CD8-positive, alpha-beta memory T cell (primary cell): ENCODE results near the gene ATG16L2. TPM values are rescaled to one million over a fixed set of nuclear protein-coding genes. Genes with fewer than 3 reads are reported as not detected.
"Not testable (repeated sequence)": the region's sequence is repeated elsewhere in the genome, so short reads cannot be mapped to it uniquely, and the experiment has no call there.

Experiments
- CTCF ChIA-PET: fragments of 350-600 bp; sonication (Branson Sonifier 250); formaldehyde crosslinking; loops from one replicate; lab custom pipeline; 2021; ENCODE audit warnings: antibody characterized with exemption; lab: Charles Lee
- POLR2A ChIA-PET: fragments of 350-600 bp; sonication (Branson Sonifier 250); formaldehyde crosslinking; loops from one replicate; lab custom pipeline; 2021; ENCODE audit warnings: antibody characterized with exemption; lab: Charles Lee
- DNase-seq, 5 donors: peaks; one replicate each; pipeline versions ENCODE4 v3.0.0 to v3.0.0-alpha.2; 2020 to 2022; ENCODE audit warnings: mixed read lengths in 1 of 5
- H3K27ac ChIP-seq: one replicate; pipeline ENCODE4 v1.7.0; 2013; ENCODE audit warnings: low read depth, mild to moderate bottlenecking, low read length, moderate library complexity
- H3K27me3 ChIP-seq: 2 replicates; pipeline ENCODE4 v1.7.0; 2013; ENCODE audit warnings: low read length, mild to moderate bottlenecking; ENCODE audit not compliant: insufficient read depth, poor library complexity, severe bottlenecking
- H3K36me3 ChIP-seq: 2 replicates; pipeline ENCODE4 v1.7.0; 2013; ENCODE audit warnings: mild to moderate bottlenecking, low read length, moderate library complexity; ENCODE audit not compliant: insufficient read depth
- H3K4me1 ChIP-seq: 2 replicates; pipeline ENCODE4 v1.7.0; 2013; ENCODE audit warnings: mild to moderate bottlenecking, low read length, moderate library complexity; ENCODE audit not compliant: insufficient read depth
- H3K4me3 ChIP-seq: 2 replicates; pipeline ENCODE4 v1.7.0; 2013; ENCODE audit warnings: mild to moderate bottlenecking, low read length
- H3K9me3 ChIP-seq: 2 replicates; pipeline ENCODE4 v1.7.0; 2013; ENCODE audit warnings: mild to moderate bottlenecking, low read length
- H3K27ac Mint-ChIP-seq, 8 donors: one replicate each; pipeline ENCODE4 v1.8.0; 2020 to 2021; ENCODE audit warnings: mixed read lengths in 8 of 8, mild to moderate bottlenecking in 6 of 8, inconsistent platforms in 3 of 8, moderate library complexity in 3 of 8
- H3K27me3 Mint-ChIP-seq, 2 donors: one replicate each; pipeline ENCODE4 v1.8.0; 2020 to 2021; ENCODE audit warnings: mixed read lengths in 2 of 2, mild to moderate bottlenecking in 1 of 2, moderate library complexity in 1 of 2
- H3K36me3 Mint-ChIP-seq, 3 donors: one replicate each; pipeline ENCODE4 v1.8.0; 2020 to 2021; ENCODE audit warnings: mixed read lengths in 3 of 3, inconsistent platforms in 1 of 3, mild to moderate bottlenecking in 1 of 3
- H3K4me1 Mint-ChIP-seq, 3 donors: one replicate each; pipeline ENCODE4 v1.8.0; 2020 to 2021; ENCODE audit warnings: mixed read lengths in 3 of 3, inconsistent platforms in 1 of 3, mild to moderate bottlenecking in 1 of 3
- H3K4me3 Mint-ChIP-seq, 7 donors: one replicate each; pipeline ENCODE4 v1.8.0; 2020 to 2021; ENCODE audit warnings: mixed read lengths in 7 of 7, mild to moderate bottlenecking in 6 of 7, moderate library complexity in 4 of 7, inconsistent platforms in 2 of 7
- H3K9me3 Mint-ChIP-seq, 5 donors: one replicate each; pipeline ENCODE4 v1.8.0; 2020 to 2022; ENCODE audit warnings: mixed read lengths in 5 of 5, mild to moderate bottlenecking in 3 of 5, moderate library complexity in 2 of 5, inconsistent platforms in 1 of 5
- polyA plus RNA-seq: library from polyadenylated mRNA; unstranded; fragments of 300-500 nt; fragmentation: Illumina TruSeq; gene quantifications from one replicate; pipeline ENCODE4 v1.2.3, GENCODE V29; 2021
- total RNA-seq, 2 experiments: library from RNA; stranded (reverse); gene quantifications; one replicate each; pipeline ENCODE4 v1.2.3, GENCODE V29; 2021

ATG16L2 gene
- total and polyA plus RNA-seq, 3 experiments from 2014 or later, result 18.8 to 53.2 (median 50.3) TPM

DNA sequence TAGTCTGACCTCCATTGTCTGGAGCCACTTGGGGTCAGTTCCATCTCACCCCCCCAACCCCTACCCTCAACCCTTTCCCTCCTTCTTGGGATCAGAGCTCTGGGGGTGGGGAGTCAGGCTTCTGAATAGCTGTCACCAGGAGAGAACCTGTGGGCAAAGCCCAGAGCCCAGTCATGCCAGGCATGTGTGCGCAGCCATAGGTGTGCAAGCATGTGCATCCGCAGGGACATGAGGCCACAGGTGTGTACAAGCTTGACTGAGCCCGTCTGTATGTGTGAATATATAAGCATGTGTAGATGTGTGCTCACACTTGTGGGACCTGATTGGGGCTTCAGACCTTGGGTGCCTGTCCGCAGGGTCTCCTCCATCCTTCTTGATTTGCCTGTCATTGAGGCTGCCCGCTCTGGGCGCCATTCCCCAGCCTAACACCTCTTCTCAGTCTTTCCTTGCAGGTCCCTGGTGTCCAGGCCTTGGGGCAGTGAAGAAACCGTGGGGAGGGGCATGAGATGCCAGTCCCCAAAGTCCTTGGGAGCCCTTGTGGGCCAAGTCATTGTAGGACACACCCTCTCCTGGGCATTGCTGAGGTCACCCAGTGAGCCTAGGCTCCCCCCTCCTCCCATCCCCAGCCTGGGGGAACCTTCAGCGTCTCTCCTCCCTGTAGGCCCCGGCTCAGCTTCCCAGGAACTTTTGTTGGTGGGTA lies 9.0 kb downstream of the ATG16L2 start:
- ChIA-PET POLR2A (interaction anchor here (1.2 kb wide), 1 partner anchor 13 kb away, joined by 3 read pairs; no protein-coding TSS in a partner anchor), CTCF (interaction anchor here (0.6 to 1.7 kb wide), 7 partner anchors 8 to 354 kb away, joined by 3 to 6 read pairs (median 5); partner anchors contain the start of gene FCHSD2)
- no peak overlapping the region for H3K4me3 ChIP-seq
- H3K27ac ChIP-seq, result no peak overlapping the region
- no peaks in the 10 kb centered on the region for H3K4me1 ChIP-seq
- peaks cover 24% of the 10 kb centered on the region for H3K36me3 ChIP-seq
- no peaks in the 10 kb centered on the region for H3K9me3 ChIP-seq
- peaks cover 11 to 49% (median 17%) of the 10 kb centered on the region in 3 donors for H3K4me1 Mint-ChIP-seq
- H3K27me3 Mint-ChIP-seq, result peaks cover 0 to 2% of the 10 kb centered on the region in 2 donors
- no peaks in the 10 kb centered on the region for H3K9me3 Mint-ChIP-seq
- H3K4me3 Mint-ChIP-seq, result peak overlapping the region in 3 of 7 donors; percentile 50 to 73 (median 58)
- H3K36me3 Mint-ChIP-seq, result peaks cover 4 to 67% (median 10%) of the 10 kb centered on the region in 3 donors
- H3K27me3 ChIP-seq, result no peaks in the 10 kb centered on the region
- DNase-seq, result no peak
- H3K27ac Mint-ChIP-seq, result peak overlapping the region in 6 of 8 donors; percentile 24 to 95 (median 87)

DNA sequence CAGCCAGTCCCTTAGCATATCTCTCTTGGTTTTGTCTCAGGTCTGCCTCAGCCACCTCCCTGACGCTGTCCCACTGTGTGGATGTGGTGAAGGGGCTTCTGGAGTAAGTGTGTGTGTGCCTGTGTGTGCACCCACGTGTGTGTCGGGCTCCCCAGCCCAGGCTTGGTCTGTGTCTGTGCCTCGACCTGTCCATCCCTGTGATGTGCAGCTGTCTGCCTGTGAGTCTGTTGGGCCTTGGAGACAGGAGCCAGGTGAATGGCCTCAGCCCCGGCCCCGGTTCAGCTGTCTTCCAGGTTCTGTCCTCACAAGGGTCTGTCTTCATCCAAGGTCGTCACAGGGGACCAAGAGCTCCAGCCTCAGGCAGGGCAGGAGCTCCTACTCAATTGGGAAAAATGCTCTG lies 9.8 kb downstream of the ATG16L2 start:
- H3K27ac Mint-ChIP-seq, result peak overlapping the region in 5 of 8 donors; percentile 73 to 95 (median 89)
- no peak for DNase-seq
- Histone ChIP-seq H3K27me3 (no peaks in the 10 kb centered on the region), H3K4me1 (no peaks in the 10 kb centered on the region), H3K36me3 (peaks cover 16% of the 10 kb centered on the region), H3K4me3 (no peak overlapping the region), H3K27ac (no peak overlapping the region), H3K9me3 (no peaks in the 10 kb centered on the region)
- ChIA-PET CTCF (interaction anchor here (1.0 kb wide), 1 partner anchor 8 kb away, joined by 4 read pairs; no protein-coding TSS in a partner anchor), POLR2A (interaction anchor here (1.2 kb wide), 1 partner anchor 12 kb away, joined by 3 read pairs; no protein-coding TSS in a partner anchor)
- H3K27me3 Mint-ChIP-seq, result no peaks in the 10 kb centered on the region
- peaks cover 4 to 67% (median 8%) of the 10 kb centered on the region in 3 donors for H3K36me3 Mint-ChIP-seq
- no peaks in the 10 kb centered on the region for H3K9me3 Mint-ChIP-seq
- H3K4me1 Mint-ChIP-seq, result peaks cover 7 to 51% (median 10%) of the 10 kb centered on the region in 3 donors
- peak overlapping the region in 2 of 7 donors; percentile 58 to 73 for H3K4me3 Mint-ChIP-seq

DNA sequence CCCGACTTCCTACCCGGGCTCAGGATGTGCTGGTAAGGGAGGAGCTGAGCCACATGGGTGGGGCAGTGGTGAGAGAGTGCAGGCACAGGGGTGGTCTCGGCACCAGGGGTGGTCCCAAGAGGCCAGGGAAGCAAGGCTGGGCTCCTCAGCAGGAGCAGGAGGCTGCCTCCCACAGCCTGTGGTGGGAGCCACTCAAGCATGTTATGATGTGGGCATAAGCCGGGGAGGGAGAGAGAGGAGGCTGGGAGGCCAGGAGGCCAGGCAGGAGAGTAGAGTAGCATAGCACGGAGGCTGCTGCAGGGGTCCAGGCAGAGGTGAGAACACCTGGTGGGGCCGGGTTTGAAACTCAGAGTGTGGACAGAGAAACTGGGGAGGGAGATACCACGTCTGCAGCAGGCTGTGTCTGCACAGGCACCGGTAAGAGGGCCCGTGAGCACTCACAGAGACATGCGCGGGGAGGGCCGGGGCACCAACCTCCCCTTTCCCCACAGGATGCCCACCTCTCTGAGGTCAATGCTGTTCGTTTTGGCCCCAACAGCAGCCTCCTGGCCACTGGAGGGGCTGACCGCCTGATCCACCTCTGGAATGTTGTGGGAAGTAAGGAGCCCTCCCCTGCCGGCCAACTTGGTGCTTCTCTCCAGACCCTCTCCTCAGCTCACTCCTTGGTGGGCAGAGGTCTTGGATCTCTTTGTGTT lies 10.7 kb downstream of the ATG16L2 start:
- peaks cover 4 to 70% (median 7%) of the 10 kb centered on the region in 3 donors for H3K36me3 Mint-ChIP-seq
- DNase-seq, result no peak
- peak overlapping the region in 1 of 7 donors; percentile 51 for H3K4me3 Mint-ChIP-seq
- H3K27ac ChIP-seq, result no peak overlapping the region
- no peaks in the 10 kb centered on the region for H3K9me3 Mint-ChIP-seq
- no peaks in the 10 kb centered on the region for H3K9me3 ChIP-seq
- peaks cover 5 to 46% (median 5%) of the 10 kb centered on the region in 3 donors for H3K4me1 Mint-ChIP-seq
- CTCF ChIA-PET, result interaction anchor here (1.0 kb wide), 1 partner anchor 9 kb away, joined by 4 read pairs; no protein-coding TSS in a partner anchor
- POLR2A ChIA-PET, result no interaction called here
- no peaks in the 10 kb centered on the region for H3K27me3 Mint-ChIP-seq
- H3K36me3 ChIP-seq, result peaks cover 14% of the 10 kb centered on the region
- peak overlapping the region; percentile 34 to 89 (median 80) for H3K27ac Mint-ChIP-seq
- no peak overlapping the region for H3K4me3 ChIP-seq
- no peaks in the 10 kb centered on the region for H3K27me3 ChIP-seq
- no peaks in the 10 kb centered on the region for H3K4me1 ChIP-seq

DNA sequence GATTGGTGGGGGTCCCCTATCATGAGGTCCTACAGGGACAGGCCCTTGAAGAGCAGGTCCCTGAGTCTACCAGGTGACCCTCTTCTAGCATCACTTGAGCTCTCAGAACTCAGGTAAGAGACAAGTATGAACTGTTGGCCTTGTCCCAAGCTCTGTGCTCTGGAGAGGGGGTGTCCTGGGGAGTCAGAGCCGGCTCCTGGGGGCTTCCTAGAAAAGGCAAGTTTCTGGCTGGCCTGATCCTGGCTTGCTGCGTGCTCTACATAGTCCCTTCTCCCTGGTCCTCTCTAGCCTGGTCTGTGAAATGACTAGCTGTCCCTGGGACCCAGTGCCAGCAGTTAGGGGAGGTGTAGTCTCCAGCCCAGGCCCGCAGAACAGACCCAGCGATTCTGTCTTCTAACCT lies 11.4 kb downstream of the ATG16L2 start:
- H3K27me3 ChIP-seq, result no peaks in the 10 kb centered on the region
- H3K4me1 ChIP-seq, result no peaks in the 10 kb centered on the region
- no peaks in the 10 kb centered on the region for H3K27me3 Mint-ChIP-seq
- H3K9me3 Mint-ChIP-seq, result no peaks in the 10 kb centered on the region
- H3K9me3 ChIP-seq, result no peaks in the 10 kb centered on the region
- H3K36me3 ChIP-seq, result peaks cover 10% of the 10 kb centered on the region
- CTCF ChIA-PET, result no interaction called here
- H3K36me3 Mint-ChIP-seq, result peaks cover 0 to 68% (median 3%) of the 10 kb centered on the region in 3 donors
- H3K27ac Mint-ChIP-seq, result peak overlapping the region in 7 of 8 donors; percentile 34 to 89 (median 83)
- H3K4me3 Mint-ChIP-seq, result peak overlapping the region in 1 of 7 donors; percentile 51
- POLR2A ChIA-PET, result no interaction called here
- H3K27ac ChIP-seq, result no peak overlapping the region
- DNase-seq, result no peak
- peaks cover 0 to 39% (median 5%) of the 10 kb centered on the region in 3 donors for H3K4me1 Mint-ChIP-seq
- H3K4me3 ChIP-seq, result no peak overlapping the region

DNA sequence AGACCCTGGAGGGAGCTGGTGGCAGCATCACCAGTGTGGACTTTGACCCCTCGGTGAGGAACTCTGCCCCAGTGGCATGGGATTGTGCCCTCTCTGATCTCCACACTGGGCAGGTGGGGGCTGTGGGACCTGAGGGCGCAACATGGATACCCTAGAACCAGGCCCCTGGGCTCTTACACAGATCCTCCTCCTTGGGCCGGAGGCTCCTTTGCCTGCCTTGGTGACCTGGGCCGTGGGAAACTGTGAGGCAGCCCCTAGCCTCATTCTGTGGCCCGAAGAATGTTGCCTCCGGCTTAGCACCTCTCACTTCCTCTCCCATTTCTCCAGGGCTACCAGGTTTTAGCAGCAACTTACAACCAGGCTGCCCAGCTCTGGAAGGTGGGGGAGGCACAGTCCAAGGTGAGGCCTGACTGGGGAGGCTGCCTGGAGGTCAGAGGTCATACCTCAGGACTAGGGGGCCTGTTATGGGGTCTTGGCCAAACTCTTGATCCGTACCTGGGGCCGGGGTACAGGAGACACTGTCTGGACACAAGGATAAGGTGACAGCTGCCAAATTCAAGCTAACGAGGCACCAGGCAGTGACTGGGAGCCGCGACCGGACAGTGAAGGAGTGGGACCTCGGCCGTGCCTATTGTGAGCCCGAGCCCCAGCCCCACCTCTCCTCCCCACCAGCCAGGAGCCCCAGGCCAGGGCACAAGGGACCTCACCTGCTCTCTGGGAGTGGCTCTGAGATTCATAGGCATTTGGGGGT lies 12.2 kb downstream of the ATG16L2 start:
- CTCF ChIA-PET, result interaction anchor here (1.1 kb wide), 1 partner anchor 101 kb away, joined by 3 read pairs; no protein-coding TSS in a partner anchor
- H3K36me3 ChIP-seq, result peaks cover 7% of the 10 kb centered on the region
- H3K4me1 Mint-ChIP-seq, result peaks cover under 1 to 33% (median 5%) of the 10 kb centered on the region in 3 donors

DNA sequence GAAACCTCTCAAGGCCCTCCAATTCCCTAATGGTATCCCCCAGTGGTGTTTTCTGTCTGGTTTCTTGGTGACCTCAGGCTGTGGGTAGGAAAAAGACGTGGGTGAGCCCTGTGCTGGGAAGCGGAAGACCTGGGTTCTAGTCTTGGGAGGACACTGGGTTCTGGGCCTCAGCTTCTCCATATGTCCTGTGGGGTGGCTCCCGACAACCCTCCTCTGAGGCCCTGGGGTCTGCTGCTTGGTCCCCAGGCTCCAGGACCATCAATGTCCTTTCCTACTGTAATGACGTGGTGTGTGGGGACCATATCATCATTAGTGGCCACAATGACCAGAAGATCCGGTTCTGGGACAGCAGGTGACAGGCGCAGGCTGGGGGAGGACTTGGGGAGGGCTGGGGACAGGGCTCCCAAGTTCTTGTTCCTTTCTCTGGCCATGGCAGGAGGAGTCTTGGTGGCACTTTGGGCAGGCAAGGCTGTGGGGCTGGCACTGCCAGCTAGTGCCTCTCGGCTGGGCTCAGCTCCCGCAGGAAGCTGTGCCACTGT lies 12.8 kb downstream of the ATG16L2 start:
- CTCF ChIA-PET, result interaction anchor here (1.1 to 1.7 kb wide), 5 partner anchors 8 to 102 kb away, joined by 3 to 7 read pairs (median 4); no protein-coding TSS in a partner anchor

More for the DNA sequence above, 12.2 kb downstream of the ATG16L2 start:
- peak overlapping the region in 4 of 8 donors; percentile 60 to 92 (median 84) for H3K27ac Mint-ChIP-seq
- Histone ChIP-seq H3K4me1 (peaks cover 2% of the 10 kb centered on the region), H3K27me3 (no peaks in the 10 kb centered on the region), H3K4me3 (no peak overlapping the region), H3K9me3 (no peaks in the 10 kb centered on the region), H3K27ac (no peak overlapping the region)
- peak overlapping the region in 1 of 7 donors; percentile 16 for H3K4me3 Mint-ChIP-seq
- no peak for DNase-seq
- no peaks in the 10 kb centered on the region for H3K27me3 Mint-ChIP-seq
- peaks cover 0 to 2% (median 0%) of the 10 kb centered on the region in 5 donors for H3K9me3 Mint-ChIP-seq
- POLR2A ChIA-PET, result no interaction called here
- peaks cover 0 to 62% (median 3%) of the 10 kb centered on the region in 3 donors for H3K36me3 Mint-ChIP-seq

DNA sequence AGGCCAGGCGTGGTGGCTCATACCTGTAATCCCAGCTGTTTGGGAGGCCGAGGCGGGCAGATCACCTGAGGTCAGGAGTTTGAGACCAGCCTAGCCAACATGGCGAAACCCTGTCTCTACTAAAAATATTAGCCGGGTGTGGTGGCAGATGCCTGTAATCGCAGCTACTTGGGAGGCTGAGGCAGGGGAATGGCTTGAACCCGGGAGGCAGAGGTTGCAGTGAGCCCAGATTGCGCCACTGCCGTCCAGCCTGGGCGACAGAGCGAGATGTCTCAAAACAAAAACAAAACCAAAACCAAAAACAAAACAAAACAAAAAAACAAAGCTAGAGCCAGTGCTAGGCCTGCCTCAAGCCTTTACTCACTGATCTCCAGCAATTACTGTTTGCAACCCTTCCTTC lies 13.4 kb downstream of the ATG16L2 start:
- not testable (repeated sequence) for H3K27me3 ChIP-seq, H3K27ac ChIP-seq, DNase-seq, H3K4me3 ChIP-seq, H3K4me1 ChIP-seq, H3K9me3 ChIP-seq, H3K9me3 Mint-ChIP-seq, H3K36me3 ChIP-seq, H3K27me3 Mint-ChIP-seq
- Mint-ChIP-seq H3K4me3 (peak overlapping the region in 4 of 7 donors; percentile 23 to 57 (median 38)), H3K27ac (peak overlapping the region; percentile 79 to 94 (median 87)), H3K4me1 (peaks cover 4 to 38% (median 7%) of the 10 kb centered on the region in 3 donors), H3K36me3 (peaks cover 0 to 62% (median 3%) of the 10 kb centered on the region in 3 donors)
- ChIA-PET CTCF (interaction anchor here (1.1 to 1.7 kb wide), 6 partner anchors 9 to 350 kb away, joined by 3 to 7 read pairs (median 4); no protein-coding TSS in a partner anchor), POLR2A (interaction anchor here (0.6 kb wide), 1 partner anchor 15 kb away, joined by 3 read pairs; no protein-coding TSS in a partner anchor)

More for the DNA sequence above, 12.8 kb downstream of the ATG16L2 start:
- Histone ChIP-seq H3K27me3 (no peaks in the 10 kb centered on the region), H3K36me3 (peaks cover 7% of the 10 kb centered on the region), H3K9me3 (no peaks in the 10 kb centered on the region), H3K4me3 (no peak overlapping the region), H3K4me1 (peaks cover 6% of the 10 kb centered on the region), H3K27ac (no peak overlapping the region)
- no peaks in the 10 kb centered on the region for H3K27me3 Mint-ChIP-seq
- peak overlapping the region; percentile 26 to 94 (median 87) for H3K27ac Mint-ChIP-seq
- H3K36me3 Mint-ChIP-seq, result peaks cover 0 to 64% (median 3%) of the 10 kb centered on the region in 3 donors
- peaks cover 0 to 2% (median 0%) of the 10 kb centered on the region in 5 donors for H3K9me3 Mint-ChIP-seq
- POLR2A ChIA-PET, result no interaction called here
- no peak for DNase-seq
- H3K4me3 Mint-ChIP-seq, result no peak overlapping the region
- peaks cover 4 to 37% (median 7%) of the 10 kb centered on the region in 3 donors for H3K4me1 Mint-ChIP-seq
